ENCODE measurements around the gene TMEM220. TPM values are rescaled to one million over a fixed set of nuclear protein-coding genes. Genes with fewer than 3 reads are reported as not detected.

TMEM220 gene
- total and polyA plus RNA-seq, 2 of the 4 experiments (the other 2 are of a cell fraction), result 1.1 to 1.9 TPM

- no peak for ATAC-seq (ENCODE audit: low read depth)
- WGBS, 2 experiments (ENCODE audit: extremely low coverage in 2 of 2, insufficient read length in 1 of 2), result no CpG with 5 or more reads among the region's 2 CpGs
- in situ Hi-C loops (cut with MboI; ENCODE audit: low sequenced_read_pairs), result no loop called here
Observed at GRCh38 chr17:10773391-10773790, 43.6 kb upstream of the TMEM220 start.

More at GRCh38 chr17:10773391-10773790, 43.6 kb upstream of the TMEM220 start:
- Histone ChIP-seq H2AK5ac (ENCODE audit: low read depth, low read length) (no peak overlapping the region), H4K91ac (ENCODE audit: insufficient read depth, low read depth, low read length) (no peak overlapping the region), H2AFZ (replicated peaks; ENCODE audit: low read length, poor library complexity) (no peak overlapping the region), H3K4me2 (ENCODE audit: low read depth, low read length) (no peak overlapping the region), H3K4me1 (ENCODE audit: control insufficient read depth, insufficient read depth, low read length) (no peaks in the 10 kb centered on the region), H3K56ac (ENCODE audit: extremely low read depth, insufficient read depth, low read length) (no peak overlapping the region), H3K18ac (ENCODE audit: low read depth, low read length) (no peak overlapping the region), H2AK9ac (replicated peaks; ENCODE audit: low read depth, low read length, poor library complexity) (no peak overlapping the region), H3K9ac (ENCODE audit: low read depth, low read length) (no peak overlapping the region), H3K23ac (ENCODE audit: low read depth, low read length) (no peak overlapping the region), H2BK120ac (ENCODE audit: low read depth, low read length) (no peak overlapping the region), H3K14ac (replicated peaks; ENCODE audit: low read depth, low read length) (no peak overlapping the region), H3K4ac (ENCODE audit: low read depth, low read length) (no peak overlapping the region), H2BK5ac (ENCODE audit: low read depth, low read length, poor library complexity, severe bottlenecking) (no peak overlapping the region), H2BK20ac (ENCODE audit: low read depth, low read length) (no peak overlapping the region), H3K27me3 (ENCODE audit: control insufficient read depth, insufficient read depth, low read length) (no peaks in the 10 kb centered on the region), H3K9me1 (ENCODE audit: insufficient read depth, low read length) (no peaks in the 10 kb centered on the region), H2BK15ac (ENCODE audit: low read depth, low read length) (no peak overlapping the region), H3K27ac (ENCODE audit: insufficient read depth, low read length) (no peak overlapping the region), H3K9me3 (ENCODE audit: control insufficient read depth, insufficient read depth, low read length) (no peaks in the 10 kb centered on the region; the same call in 1 of the 2 replicates), H4K20me1 (ENCODE audit: insufficient read depth, low read length) (no peaks in the 10 kb centered on the region), H3K79me1 (ENCODE audit: low read depth in 1 of 2, low read length in 2 of 2) (no peaks in the 10 kb centered on the region), H4K8ac (ENCODE audit: low read depth in 2 of 2, low read length in 2 of 2) (no peak overlapping the region), H3K36me3 (ENCODE audit: control insufficient read depth, insufficient read depth, low read length) (no peaks in the 10 kb centered on the region), H4K5ac (ENCODE audit: low read depth, low read length) (no peak overlapping the region), H3K4me3 (ENCODE audit: insufficient read depth, low read depth, low read length) (no peak overlapping the region)
- intact Hi-C loops (cut with micrococcal nuclease), result no loop called here
- TF ChIP-seq NFE2L2 (IDR thresholded peaks at IDR 0.05; ENCODE audit: low read depth, low read length) (no peak), SMC3 (IDR thresholded peaks at IDR 0.05; ENCODE audit: low read depth, low read length) (no peak), CHD1 (IDR thresholded peaks at IDR 0.05; ENCODE audit: low read depth, low read length) (no peak), CTCF (conservative IDR thresholded peaks at IDR 0.05; ENCODE audit: low read depth, low read length) (no peak), CEBPB (IDR thresholded peaks at IDR 0.05; ENCODE audit: low read depth, low read length) (no peak), USF2 (IDR thresholded peaks at IDR 0.05; ENCODE audit: low read depth, low read length) (no peak), MXI1 (IDR thresholded peaks at IDR 0.05; ENCODE audit: borderline replicate concordance, low read depth, low read length) (no peak), RFX5 (IDR thresholded peaks at IDR 0.05; ENCODE audit: low read depth, low read length) (no peak), ELK1 (IDR thresholded peaks at IDR 0.05; ENCODE audit: borderline replicate concordance, low read depth, low read length) (no peak)
- no TSS peak for BruUV-seq (replicated peaks)
- no peak for DNase-seq
- ChIA-PET CTCF (interaction anchor here (1.0 kb wide), 1 partner anchor 12 kb away, joined by 3 read pairs; no protein-coding TSS in a partner anchor), POLR2A (ENCODE audit: unreplicated experiment) (no interaction called here)
- dilution Hi-C loops (cut with HindIII; ENCODE audit: low sequenced_read_pairs, unreplicated experiment), result no loop called here

Data from IMR-90 (cell line).